Measurements from ENCODE around the gene ZPLD1.

The ZPLD1 gene

GRCh38 chr3:102497571-102497970 lies 62.8 kb downstream of the ZPLD1 start:
- ATAC-seq (ENCODE audit: insufficient read depth, low read depth) (no peak), DNase-seq (no peak)
- Histone ChIP-seq H3K4me1 (ENCODE audit: insufficient read depth, low read length) (no peaks in the 10 kb centered on the region), H3K27ac (ENCODE audit: low read length) (no peak overlapping the region), H3K9me3 (ENCODE audit: insufficient read depth, low read length, severe bottlenecking) (no peaks in the 10 kb centered on the region), H4K20me1 (ENCODE audit: insufficient read depth, low read length) (no peaks in the 10 kb centered on the region), H3K4me2 (ENCODE audit: insufficient read depth, low read length) (no peak overlapping the region), H3K36me3 (ENCODE audit: insufficient read depth, low read length) (no peaks in the 10 kb centered on the region), H3K27me3 (ENCODE audit: insufficient read depth, low read length, poor library complexity) (no peaks in the 10 kb centered on the region), H3K79me2 (ENCODE audit: insufficient read depth, low read length) (no peaks in the 10 kb centered on the region), H3K9ac (ENCODE audit: low read depth, low read length) (no peak overlapping the region), H2AFZ (ENCODE audit: low read depth, low read length) (no peak overlapping the region), H3K4me3 (ENCODE audit: low read depth in 1 of 2, low read length in 2 of 2) (no peak overlapping the region)
- TF ChIP-seq EZH2 (IDR thresholded peaks at IDR 0.05; ENCODE audit: borderline replicate concordance, low read depth, low read length, severe bottlenecking) (no peak), CTCF (IDR thresholded peaks at IDR 0.05; ENCODE audit: borderline replicate concordance, extremely low read depth, low read length, poor library complexity, severe bottlenecking) (no peak)

- no peak overlapping the region for H3K9ac ChIP-seq (ENCODE audit: low read depth, low read length)
- H3K79me2 ChIP-seq (ENCODE audit: insufficient read depth, low read length): no peaks in the 10 kb centered on the region
- TF ChIP-seq EZH2 (IDR thresholded peaks at IDR 0.05; ENCODE audit: borderline replicate concordance, low read depth, low read length, severe bottlenecking) (no peak), CTCF (IDR thresholded peaks at IDR 0.05; ENCODE audit: borderline replicate concordance, extremely low read depth, low read length, poor library complexity, severe bottlenecking) (no peak)
- H3K36me3 ChIP-seq (ENCODE audit: insufficient read depth, low read length): no peaks in the 10 kb centered on the region
- H3K27me3 ChIP-seq (ENCODE audit: insufficient read depth, low read length, poor library complexity): no peaks in the 10 kb centered on the region
- no peak overlapping the region for H3K4me3 ChIP-seq (ENCODE audit: low read depth in 1 of 2, low read length in 2 of 2)
- H3K4me2 ChIP-seq (ENCODE audit: insufficient read depth, low read length): no peak overlapping the region
- H4K20me1 ChIP-seq (ENCODE audit: insufficient read depth, low read length): no peaks in the 10 kb centered on the region
- H2AFZ ChIP-seq (ENCODE audit: low read depth, low read length): no peak overlapping the region
- DNase-seq (no peak), ATAC-seq (ENCODE audit: insufficient read depth, low read depth) (no peak)
- no peak overlapping the region for H3K27ac ChIP-seq (ENCODE audit: low read length)
- H3K9me3 ChIP-seq (ENCODE audit: insufficient read depth, low read length, severe bottlenecking): no peaks in the 10 kb centered on the region
- H3K4me1 ChIP-seq (ENCODE audit: insufficient read depth, low read length): no peaks in the 10 kb centered on the region
Observed at GRCh38 chr3:102505542-102505941, 70.7 kb downstream of the ZPLD1 start.

DNA sequence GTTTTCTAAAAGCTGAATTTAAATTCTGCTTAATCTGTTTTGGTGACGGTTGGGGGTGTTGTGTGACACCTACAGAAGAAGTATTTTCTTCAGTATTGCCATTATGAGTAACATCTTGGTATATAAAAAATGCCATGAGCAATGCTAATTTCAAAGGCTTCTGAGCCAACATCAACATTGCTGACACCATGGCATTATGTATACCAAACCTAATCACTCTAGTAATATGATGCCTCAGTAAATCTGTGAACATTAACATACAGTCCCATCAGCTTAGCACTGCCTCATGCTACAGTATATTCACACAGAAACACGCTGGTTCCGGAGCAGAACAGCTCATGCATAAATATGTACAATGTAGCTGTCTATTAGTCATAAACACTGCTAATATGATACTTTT lies 75.8 kb downstream of the ZPLD1 start:
- no peak for TF ChIP-seq EZH2 (IDR thresholded peaks at IDR 0.05; ENCODE audit: borderline replicate concordance, low read depth, low read length, severe bottlenecking)
- TF ChIP-seq CTCF (IDR thresholded peaks at IDR 0.05; ENCODE audit: borderline replicate concordance, extremely low read depth, low read length, poor library complexity, severe bottlenecking): no peak
- H3K27me3 ChIP-seq (ENCODE audit: insufficient read depth, low read length, poor library complexity): no peaks in the 10 kb centered on the region

GRCh38 chr3:102511168-102511567 lies 76.4 kb downstream of the ZPLD1 start:
- Histone ChIP-seq H3K9me3 (ENCODE audit: insufficient read depth, low read length, severe bottlenecking) (no peaks in the 10 kb centered on the region), H3K9ac (ENCODE audit: low read depth, low read length) (no peak overlapping the region), H3K4me1 (ENCODE audit: insufficient read depth, low read length) (no peaks in the 10 kb centered on the region), H3K4me3 (ENCODE audit: low read depth in 1 of 2, low read length in 2 of 2) (no peak overlapping the region), H3K79me2 (ENCODE audit: insufficient read depth, low read length) (no peaks in the 10 kb centered on the region), H3K4me2 (ENCODE audit: insufficient read depth, low read length) (no peak overlapping the region), H2AFZ (ENCODE audit: low read depth, low read length) (no peak overlapping the region), H4K20me1 (ENCODE audit: insufficient read depth, low read length) (no peaks in the 10 kb centered on the region), H3K27me3 (ENCODE audit: insufficient read depth, low read length, poor library complexity) (no peaks in the 10 kb centered on the region), H3K27ac (ENCODE audit: low read length) (no peak overlapping the region), H3K36me3 (ENCODE audit: insufficient read depth, low read length) (no peaks in the 10 kb centered on the region)
- DNase-seq (no peak), ATAC-seq (ENCODE audit: insufficient read depth, low read depth) (no peak)
- TF ChIP-seq CTCF (IDR thresholded peaks at IDR 0.05; ENCODE audit: borderline replicate concordance, extremely low read depth, low read length, poor library complexity, severe bottlenecking) (no peak), EZH2 (IDR thresholded peaks at IDR 0.05; ENCODE audit: borderline replicate concordance, low read depth, low read length, severe bottlenecking) (no peak)

More for the DNA sequence above, 75.8 kb downstream of the ZPLD1 start:
- H3K4me3 ChIP-seq (ENCODE audit: low read depth in 1 of 2, low read length in 2 of 2): no peak overlapping the region
- H3K79me2 ChIP-seq (ENCODE audit: insufficient read depth, low read length): no peaks in the 10 kb centered on the region
- ATAC-seq (ENCODE audit: insufficient read depth, low read depth) (no peak), DNase-seq (no peak)
- H3K27ac ChIP-seq (ENCODE audit: low read length): no peak overlapping the region
- H4K20me1 ChIP-seq (ENCODE audit: insufficient read depth, low read length): no peaks in the 10 kb centered on the region
- no peaks in the 10 kb centered on the region for H3K4me1 ChIP-seq (ENCODE audit: insufficient read depth, low read length)
- no peak overlapping the region for H3K9ac ChIP-seq (ENCODE audit: low read depth, low read length)
- no peaks in the 10 kb centered on the region for H3K36me3 ChIP-seq (ENCODE audit: insufficient read depth, low read length)
- no peak overlapping the region for H2AFZ ChIP-seq (ENCODE audit: low read depth, low read length)
- H3K4me2 ChIP-seq (ENCODE audit: insufficient read depth, low read length): no peak overlapping the region
- no peaks in the 10 kb centered on the region for H3K9me3 ChIP-seq (ENCODE audit: insufficient read depth, low read length, severe bottlenecking)

Data from DND-41 (cell line).